Endothelial cell of umbilical vein (primary cell): Measurements from ENCODE around the gene SLC23A2. TPM values are rescaled to one million over a fixed set of nuclear protein-coding genes. Genes with fewer than 3 reads are reported as not detected.

ENCODE experiments used
- BruUV-seq: library from RNA; stranded (reverse); fragments of 400-500 nt; replicated peaks from 2 replicates; lab custom pipeline; 2021; lab: Mats Ljungman, UMichigan
- CTCF ChIA-PET: fragments of 300-600, 350-600 bp; sonication (Branson Sonifier 250); formaldehyde crosslinking; loops from one replicate; lab custom pipeline; 2021; ENCODE audit warnings: antibody characterized with exemption, inconsistent platforms; lab: Charles Lee
- POLR2A ChIA-PET: fragments of 300-600, 350-600 bp; sonication (Branson Sonifier 250); formaldehyde crosslinking; loops from one replicate; lab custom pipeline; 2021; ENCODE audit warnings: antibody characterized with exemption, inconsistent platforms; lab: Charles Lee
- DNase-seq: peaks from one replicate; pipeline ENCODE4 v3.0.0-alpha.2; 2011; ENCODE audit warnings: low read depth, low spot score
- FAIRE-seq: peaks from 2 replicates; lab custom pipeline; 2011; peaks lifted over from hg19 to GRCh38; lab: Jason Lieb, UNC
- H2AFZ ChIP-seq: 2 replicates; pipeline ENCODE4 v1.6.0; 2012; ENCODE audit warnings: low read depth, low read length, control low read depth, inconsistent platforms
- H3K27ac ChIP-seq: 2 replicates; pipeline ENCODE4 v1.5.1; 2011; ENCODE audit warnings: low read depth, mild to moderate bottlenecking, control low read depth, low read length, moderate library complexity; ENCODE audit not compliant: insufficient read depth
- H3K27me3 ChIP-seq, 2 experiments: 2 replicates each; pipeline versions ENCODE4 v1.6.0 to v1.6.1; 2011; ENCODE audit warnings: low read length in 2 of 2, mixed read lengths in 1 of 2; ENCODE audit not compliant: control insufficient read depth in 2 of 2, insufficient read depth in 2 of 2
- H3K36me3 ChIP-seq, 2 experiments: 2 replicates in 1 of 2; 3 replicates in 1 of 2; pipeline ENCODE4 v1.5.1; 2011; ENCODE audit warnings: low read length in 2 of 2, mild to moderate bottlenecking in 1 of 2, moderate library complexity in 1 of 2; ENCODE audit not compliant: control insufficient read depth in 2 of 2, insufficient read depth in 2 of 2; ENCODE audit errors: extremely low read depth in 1 of 2
- H3K4me1 ChIP-seq: 3 replicates; pipeline ENCODE4 v1.5.1; 2011; ENCODE audit warnings: mild to moderate bottlenecking, low read length; ENCODE audit not compliant: control insufficient read depth, insufficient read depth; ENCODE audit errors: extremely low read depth
- H3K4me2 ChIP-seq: 2 replicates; pipeline ENCODE4 v1.6.1; 2011; ENCODE audit warnings: low read length, control low read depth, mixed read lengths; ENCODE audit not compliant: insufficient read depth
- H3K4me3 ChIP-seq, 3 experiments: fragments of 200-600 bp in 1 of 3; sonication (generic), shearing (Covaris generic) in 1 of 3; replicated peaks in 1 of 3; 2 replicates each; pipeline ENCODE4 v1.5.1; 2011 to 2016; ENCODE audit warnings: control low read depth in 3 of 3, low read length in 3 of 3, mild to moderate bottlenecking in 2 of 3, inconsistent platforms in 1 of 3, low read depth in 1 of 3, moderate library complexity in 1 of 3; ENCODE audit not compliant: insufficient read depth in 1 of 3
- H3K79me2 ChIP-seq: 2 replicates; pipeline ENCODE4 v1.6.0; 2012; ENCODE audit warnings: low read length, inconsistent platforms; ENCODE audit not compliant: control insufficient read depth, insufficient read depth
- H3K9ac ChIP-seq: replicated peaks from 2 replicates; pipeline ENCODE3; 2011; ENCODE audit warnings: low read length, control low read depth; ENCODE audit not compliant: insufficient read depth; ENCODE audit errors: extremely low read depth
- H3K9me1 ChIP-seq: replicated peaks from 3 replicates; pipeline ENCODE4 v1.6.0; 2011; ENCODE audit warnings: mild to moderate bottlenecking, low read length; ENCODE audit not compliant: control insufficient read depth, insufficient read depth; ENCODE audit errors: extremely low read depth
- H3K9me3 ChIP-seq: replicated peaks from 2 replicates; pipeline ENCODE4 v1.5.1; 2012; ENCODE audit warnings: low read length, inconsistent platforms; ENCODE audit not compliant: control insufficient read depth, insufficient read depth
- H4K20me1 ChIP-seq: replicated peaks from 2 replicates; pipeline ENCODE3; 2011; ENCODE audit warnings: mild to moderate bottlenecking, low read length; ENCODE audit not compliant: control insufficient read depth, insufficient read depth; ENCODE audit errors: extremely low read depth
- EZH2 ChIP-seq: IDR thresholded peaks from 2 replicates; pipeline ENCODE4 v1.6.1; 2012; ENCODE audit warnings: borderline replicate concordance, low read depth, mild to moderate bottlenecking, moderate library complexity, low read length, inconsistent platforms; ENCODE audit not compliant: severe bottlenecking
- GATA2 ChIP-seq: IDR thresholded peaks from 2 replicates; pipeline ENCODE4 v1.7.0; 2011; ENCODE audit warnings: low read depth, mild to moderate bottlenecking, moderate library complexity, mixed read lengths, low read length; ENCODE audit not compliant: insufficient read length, insufficient read depth
- JUN ChIP-seq: IDR thresholded peaks from 2 replicates; pipeline ENCODE4 v1.6.1; 2011; ENCODE audit warnings: borderline replicate concordance, low read depth; ENCODE audit not compliant: insufficient read length, insufficient read depth
- MAX ChIP-seq: IDR thresholded peaks from 2 replicates; pipeline ENCODE4 v1.6.1; 2011; ENCODE audit not compliant: insufficient read depth, insufficient read length
- MYC ChIP-seq: IDR thresholded peaks from one replicate; pipeline ENCODE4 v1.6.1; 2011; ENCODE audit warnings: mild to moderate bottlenecking, low read depth, low read length
- POLR2A ChIP-seq: IDR thresholded peaks from 2 replicates; pipeline ENCODE4 v1.6.1; 2012; ENCODE audit warnings: low read depth, mild to moderate bottlenecking, control low read depth, low read length
- POLR2AphosphoS5 ChIP-seq: IDR thresholded peaks from 2 replicates; pipeline ENCODE4 v1.6.1; 2012; ENCODE audit warnings: low read depth, mild to moderate bottlenecking, control low read depth, low read length, moderate library complexity; ENCODE audit not compliant: insufficient read depth
- dilution Hi-C: fragments of 300-500 bp; cut with MboI; formaldehyde crosslinking; loops from one replicate; pipeline ENCODE4 v1.15.0; 2019; ENCODE audit warnings: low sequenced_read_pairs; ENCODE audit not compliant: extremely low pct_ligation_motif_present
- intact Hi-C: fragments of 100-400 bp; cut with micrococcal nuclease; formaldehyde crosslinking; loops from one replicate; pipeline ENCODE4 v1.10.0; 2022
- polyA plus RNA-seq, 4 experiments: library from polyadenylated mRNA; depleted of rRNA in 3 of 4; stranded (reverse) in 3 of 4; unstranded in 1 of 4; fragments of >200 nt; gene quantifications; 2 replicates each; pipeline versions ENCODE4 v1.2.1 to v1.2.3, GENCODE V29; 2011 to 2012; ENCODE audit warnings: missing spikeins in 1 of 4
- total RNA-seq: library from RNA; stranded (reverse); gene quantifications from 2 replicates; pipeline ENCODE4 v1.2.3, GENCODE V29; 2021
- TF ChIP-seq, protein P1 (sequence below), 2 donors: IDR thresholded peaks; 1 replicate in 1 of 2; 2 replicates in 1 of 2; pipeline ENCODE4 v1.5.1; 2011; ENCODE audit warnings: low read length in 2 of 2, mild to moderate bottlenecking in 2 of 2, moderate library complexity in 2 of 2, control low read depth in 1 of 2, inconsistent platforms in 1 of 2, low read depth in 1 of 2; ENCODE audit not compliant: insufficient read depth in 1 of 2; ENCODE audit errors: extremely low read depth in 1 of 2

The SLC23A2 gene
- total and polyA plus RNA-seq, 2 donors (not counting 3 experiments of a cell fraction or from before 2014, with no cell fraction given): 24.4 to 24.5 TPM

- Histone ChIP-seq H3K9me3 (no peaks in the 10 kb centered on the region), H3K9ac (no peak overlapping the region), H3K79me2 (no peaks in the 10 kb centered on the region), H3K27me3 (no peaks in the 10 kb centered on the region), H3K4me2 (no peak overlapping the region), H4K20me1 (no peaks in the 10 kb centered on the region), H3K36me3 (no peaks in the 10 kb centered on the region), H3K4me3 (no peak overlapping the region), H3K27ac (no peak overlapping the region), H3K9me1 (no peaks in the 10 kb centered on the region), H2AFZ (no peak overlapping the region), H3K4me1 (peaks cover 6% of the 10 kb centered on the region)
- FAIRE-seq (no peak), DNase-seq (no peak)
- intact Hi-C loops (no loop called here), dilution Hi-C loops (no loop called here)
- TF ChIP-seq EZH2 (no peak), MAX (no peak), POLR2A (no peak), POLR2AphosphoS5 (no peak), GATA2 (no peak), JUN (no peak), MYC (no peak)
- TF ChIP-seq, protein P1, sequence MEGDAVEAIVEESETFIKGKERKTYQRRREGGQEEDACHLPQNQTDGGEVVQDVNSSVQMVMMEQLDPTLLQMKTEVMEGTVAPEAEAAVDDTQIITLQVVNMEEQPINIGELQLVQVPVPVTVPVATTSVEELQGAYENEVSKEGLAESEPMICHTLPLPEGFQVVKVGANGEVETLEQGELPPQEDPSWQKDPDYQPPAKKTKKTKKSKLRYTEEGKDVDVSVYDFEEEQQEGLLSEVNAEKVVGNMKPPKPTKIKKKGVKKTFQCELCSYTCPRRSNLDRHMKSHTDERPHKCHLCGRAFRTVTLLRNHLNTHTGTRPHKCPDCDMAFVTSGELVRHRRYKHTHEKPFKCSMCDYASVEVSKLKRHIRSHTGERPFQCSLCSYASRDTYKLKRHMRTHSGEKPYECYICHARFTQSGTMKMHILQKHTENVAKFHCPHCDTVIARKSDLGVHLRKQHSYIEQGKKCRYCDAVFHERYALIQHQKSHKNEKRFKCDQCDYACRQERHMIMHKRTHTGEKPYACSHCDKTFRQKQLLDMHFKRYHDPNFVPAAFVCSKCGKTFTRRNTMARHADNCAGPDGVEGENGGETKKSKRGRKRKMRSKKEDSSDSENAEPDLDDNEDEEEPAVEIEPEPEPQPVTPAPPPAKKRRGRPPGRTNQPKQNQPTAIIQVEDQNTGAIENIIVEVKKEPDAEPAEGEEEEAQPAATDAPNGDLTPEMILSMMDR (IDR thresholded peaks at IDR 0.05; ENCODE audit: extremely low read depth in 1 of 2, insufficient read depth in 1 of 2, low read depth in 1 of 2, low read length in 2 of 2): no peak
- ChIA-PET CTCF (no interaction called here), POLR2A (no interaction called here)
- no TSS peak for BruUV-seq
These were observed 105.1 kb downstream of the SLC23A2 start for GRCh38 chr20:4896119-4896702.
